ENCODE results near the gene ADIPOR2. TPM values are rescaled to one million over a fixed set of nuclear protein-coding genes. Genes with fewer than 3 reads are reported as not detected.

ADIPOR2 gene
- total RNA-seq, 1 donor from 2014 or later = 29.6 TPM

DNA sequence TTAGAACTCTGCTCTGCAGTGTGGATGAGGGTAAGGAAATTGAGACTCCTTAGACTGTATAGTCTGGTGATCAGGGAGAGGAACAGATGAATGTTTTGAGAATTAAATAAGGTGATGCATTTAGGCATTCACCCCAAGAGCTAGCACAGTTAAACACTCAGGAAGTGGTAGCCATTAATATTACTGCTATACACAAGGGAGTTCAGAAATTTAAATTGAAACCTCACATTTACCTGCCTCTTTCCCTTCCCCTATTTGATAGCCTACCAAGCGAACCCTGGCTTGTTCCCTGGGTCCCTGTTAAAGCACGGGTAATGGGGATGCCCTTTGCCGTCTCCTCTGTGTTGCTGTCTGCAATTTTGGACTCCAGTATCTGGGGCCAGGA lies 43.6 kb upstream of the ADIPOR2 start:
- no peaks in the 10 kb centered on the region for H3K9me3 ChIP-seq (ENCODE audit: low read depth)
- no peak for DNase-seq (ENCODE audit: low spot score)
- H3K36me3 ChIP-seq = no peaks in the 10 kb centered on the region
- no peaks in the 10 kb centered on the region for H3K79me2 ChIP-seq (ENCODE audit: low read depth)
- H3K4me3 ChIP-seq = no peak overlapping the region
- peaks cover 6% of the 10 kb centered on the region for H3F3A ChIP-seq (ENCODE audit: low read depth)
- no peaks in the 10 kb centered on the region for H3K27me3 ChIP-seq
- H3K4me3 Mint-ChIP-seq = no peak overlapping the region
- H3K27ac ChIP-seq = no peak overlapping the region
- H3K9me3 Mint-ChIP-seq = no peaks in the 10 kb centered on the region
- TF ChIP-seq, protein P1, sequence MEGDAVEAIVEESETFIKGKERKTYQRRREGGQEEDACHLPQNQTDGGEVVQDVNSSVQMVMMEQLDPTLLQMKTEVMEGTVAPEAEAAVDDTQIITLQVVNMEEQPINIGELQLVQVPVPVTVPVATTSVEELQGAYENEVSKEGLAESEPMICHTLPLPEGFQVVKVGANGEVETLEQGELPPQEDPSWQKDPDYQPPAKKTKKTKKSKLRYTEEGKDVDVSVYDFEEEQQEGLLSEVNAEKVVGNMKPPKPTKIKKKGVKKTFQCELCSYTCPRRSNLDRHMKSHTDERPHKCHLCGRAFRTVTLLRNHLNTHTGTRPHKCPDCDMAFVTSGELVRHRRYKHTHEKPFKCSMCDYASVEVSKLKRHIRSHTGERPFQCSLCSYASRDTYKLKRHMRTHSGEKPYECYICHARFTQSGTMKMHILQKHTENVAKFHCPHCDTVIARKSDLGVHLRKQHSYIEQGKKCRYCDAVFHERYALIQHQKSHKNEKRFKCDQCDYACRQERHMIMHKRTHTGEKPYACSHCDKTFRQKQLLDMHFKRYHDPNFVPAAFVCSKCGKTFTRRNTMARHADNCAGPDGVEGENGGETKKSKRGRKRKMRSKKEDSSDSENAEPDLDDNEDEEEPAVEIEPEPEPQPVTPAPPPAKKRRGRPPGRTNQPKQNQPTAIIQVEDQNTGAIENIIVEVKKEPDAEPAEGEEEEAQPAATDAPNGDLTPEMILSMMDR (IDR thresholded peaks at IDR 0.05) = no peak
- TF ChIP-seq EZH2 (IDR thresholded peaks at IDR 0.05) (no peak), EZH2phosphoT487 (IDR thresholded peaks at IDR 0.05) (no peak)
- H3K27me3 Mint-ChIP-seq (ENCODE audit: insufficient read depth, low read depth) = no peaks in the 10 kb centered on the region
- H3K27ac Mint-ChIP-seq = peak overlapping the region; percentile 76
- H3K4me1 Mint-ChIP-seq = peaks cover 30% of the 10 kb centered on the region
- no peak overlapping the region for H3K9ac ChIP-seq
- no peaks in the 10 kb centered on the region for H3K4me1 ChIP-seq
- peaks cover 22% of the 10 kb centered on the region for H4K20me1 ChIP-seq (ENCODE audit: low read depth)
- H2AFZ ChIP-seq (replicated peaks) = no peak overlapping the region
- H3K36me3 Mint-ChIP-seq = peaks cover 19% of the 10 kb centered on the region
- no peak overlapping the region for H3K4me2 ChIP-seq

- no peak overlapping the region for H3K4me2 ChIP-seq
- peaks cover 10% of the 10 kb centered on the region for H4K20me1 ChIP-seq (ENCODE audit: low read depth)
- TF ChIP-seq EZH2phosphoT487 (IDR thresholded peaks at IDR 0.05) = no peak
- TF ChIP-seq, protein P1 (IDR thresholded peaks at IDR 0.05) = no peak
- no peak for TF ChIP-seq EZH2 (IDR thresholded peaks at IDR 0.05)
- no peaks in the 10 kb centered on the region for H3K27me3 ChIP-seq
- no peaks in the 10 kb centered on the region for H3K27me3 Mint-ChIP-seq (ENCODE audit: insufficient read depth, low read depth)
- H3K27ac Mint-ChIP-seq = no peak overlapping the region
- peaks cover 6% of the 10 kb centered on the region for H3F3A ChIP-seq (ENCODE audit: low read depth)
- H3K9ac ChIP-seq = no peak overlapping the region
- H3K4me1 ChIP-seq = no peaks in the 10 kb centered on the region
- no peaks in the 10 kb centered on the region for H3K36me3 ChIP-seq
- no peak overlapping the region for H3K4me3 ChIP-seq
- DNase-seq (ENCODE audit: low spot score) = no peak
- H3K9me3 ChIP-seq (ENCODE audit: low read depth) = no peaks in the 10 kb centered on the region
- H3K27ac ChIP-seq = no peak overlapping the region
- H3K9me3 Mint-ChIP-seq = no peaks in the 10 kb centered on the region
- no peak overlapping the region for H2AFZ ChIP-seq (replicated peaks)
- no peak overlapping the region for H3K4me3 Mint-ChIP-seq
- peaks cover 6% of the 10 kb centered on the region for H3K4me1 Mint-ChIP-seq
- no peaks in the 10 kb centered on the region for H3K79me2 ChIP-seq (ENCODE audit: low read depth)
- H3K36me3 Mint-ChIP-seq = peaks cover 19% of the 10 kb centered on the region
Measured at GRCh38 chr12:1650260-1650977, 40.5 kb upstream of the ADIPOR2 start.

DNA sequence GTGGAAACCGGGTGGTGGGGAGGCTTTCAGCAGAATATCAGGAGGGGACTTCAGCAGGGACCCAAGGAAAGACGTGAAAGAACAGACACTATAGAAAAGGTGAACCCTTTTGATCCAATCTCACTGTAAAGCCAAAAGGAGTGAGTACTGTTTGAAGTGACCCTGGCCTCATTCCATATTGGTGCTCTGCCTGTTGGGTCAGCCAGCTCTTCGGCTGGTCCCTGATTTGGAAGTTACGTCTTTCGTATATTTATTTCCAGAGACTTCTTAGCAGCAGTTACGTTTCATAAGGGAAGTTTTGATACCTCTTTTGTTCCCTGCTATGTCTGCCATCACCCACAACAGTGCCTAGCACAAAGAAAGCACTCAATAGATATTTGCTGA lies 39.9 kb upstream of the ADIPOR2 start:
- no peaks in the 10 kb centered on the region for H3K9me3 Mint-ChIP-seq
- H3K27me3 Mint-ChIP-seq (ENCODE audit: insufficient read depth, low read depth) = no peaks in the 10 kb centered on the region
- peaks cover 6% of the 10 kb centered on the region for H3F3A ChIP-seq (ENCODE audit: low read depth)
- H3K36me3 Mint-ChIP-seq = peaks cover 19% of the 10 kb centered on the region
- peaks cover 10% of the 10 kb centered on the region for H4K20me1 ChIP-seq (ENCODE audit: low read depth)
- peaks cover 3% of the 10 kb centered on the region for H3K4me1 Mint-ChIP-seq
- no peak overlapping the region for H2AFZ ChIP-seq (replicated peaks)
- H3K4me2 ChIP-seq = no peak overlapping the region
- H3K4me1 ChIP-seq = no peaks in the 10 kb centered on the region
- no peak overlapping the region for H3K9ac ChIP-seq
- no peak overlapping the region for H3K27ac ChIP-seq
- TF ChIP-seq, protein P1 (IDR thresholded peaks at IDR 0.05) = no peak
- TF ChIP-seq EZH2 (IDR thresholded peaks at IDR 0.05) (no peak), EZH2phosphoT487 (IDR thresholded peaks at IDR 0.05) (no peak)
- no peaks in the 10 kb centered on the region for H3K9me3 ChIP-seq (ENCODE audit: low read depth)
- H3K4me3 Mint-ChIP-seq = no peak overlapping the region
- H3K27ac Mint-ChIP-seq = no peak overlapping the region
- H3K36me3 ChIP-seq = no peaks in the 10 kb centered on the region
- H3K27me3 ChIP-seq = no peaks in the 10 kb centered on the region
- no peak overlapping the region for H3K4me3 ChIP-seq
- DNase-seq (ENCODE audit: low spot score) = no peak
- H3K79me2 ChIP-seq (ENCODE audit: low read depth) = no peaks in the 10 kb centered on the region

Data from neural progenitor cell (in vitro differentiated cells).